Left ventricle myocardium inferior (tissue), 1 donor: ENCODE measurements around the gene KLHDC7B. TPM values are rescaled to one million over a fixed set of nuclear protein-coding genes. Genes with fewer than 3 reads are reported as not detected.

Experiments
- DNase-seq: peaks from one replicate; pipeline ENCODE4 v3.0.0-alpha.2; 2020
- H3K27ac ChIP-seq: fragments of 200-600 bp; replicated peaks from 2 replicates; pipeline ENCODE4 v1.8.0; 2021
- H3K27me3 ChIP-seq: fragments of 200-600 bp; 2 replicates; pipeline ENCODE4 v1.8.0; 2021; ENCODE audit warnings: low read depth
- H3K36me3 ChIP-seq: fragments of 200-600 bp; 2 replicates; pipeline ENCODE4 v1.8.0; 2021
- H3K4me1 ChIP-seq: fragments of 200-600 bp; 2 replicates; pipeline ENCODE4 v1.8.0; 2021
- H3K4me3 ChIP-seq: fragments of 200-600 bp; 2 replicates; pipeline ENCODE4 v1.8.0; 2021; ENCODE audit warnings: mild to moderate bottlenecking, moderate library complexity
- H3K9me3 ChIP-seq: fragments of 200-600 bp; replicated peaks from 2 replicates; pipeline ENCODE4 v1.8.0; 2021
- CTCF ChIP-seq: fragments of 200-600 bp; IDR thresholded peaks from 2 replicates; pipeline ENCODE4 v1.8.0; 2021; ENCODE audit warnings: antibody characterized with exemption, mild to moderate bottlenecking, borderline replicate concordance
- intact Hi-C: fragments of 100-400 bp; cut with micrococcal nuclease; formaldehyde crosslinking; loops from one replicate; pipeline ENCODE4 v1.11.0; 2022
- total RNA-seq: library from RNA; stranded (reverse); fragmentation: NEBNext Ultra II Directional; extraction: Animal tissue kit (Norgen Biotek cat#: 25700); gene quantifications from one replicate; pipeline ENCODE4 v1.2.1, GENCODE V29; 2021
- donor health status: DM: no; HTN: yes; CAD: no; lungs with severe emphysema.

KLHDC7B gene
- total RNA-seq, 1 donor from 2014 or later: not detected

GRCh38 chr22:50502628-50503474 is 42.8 kb upstream of the KLHDC7B start:
- intact Hi-C loops: no loop called here
- no peaks in the 10 kb centered on the region for H3K27me3 ChIP-seq
- DNase-seq: no peak
- H3K4me1 ChIP-seq: peaks cover 26% of the 10 kb centered on the region
- TF ChIP-seq CTCF: no peak
- no peak overlapping the region for H3K4me3 ChIP-seq
- H3K9me3 ChIP-seq: no peaks in the 10 kb centered on the region
- H3K27ac ChIP-seq: no peak overlapping the region
- H3K36me3 ChIP-seq: peaks cover 34% of the 10 kb centered on the region

DNA sequence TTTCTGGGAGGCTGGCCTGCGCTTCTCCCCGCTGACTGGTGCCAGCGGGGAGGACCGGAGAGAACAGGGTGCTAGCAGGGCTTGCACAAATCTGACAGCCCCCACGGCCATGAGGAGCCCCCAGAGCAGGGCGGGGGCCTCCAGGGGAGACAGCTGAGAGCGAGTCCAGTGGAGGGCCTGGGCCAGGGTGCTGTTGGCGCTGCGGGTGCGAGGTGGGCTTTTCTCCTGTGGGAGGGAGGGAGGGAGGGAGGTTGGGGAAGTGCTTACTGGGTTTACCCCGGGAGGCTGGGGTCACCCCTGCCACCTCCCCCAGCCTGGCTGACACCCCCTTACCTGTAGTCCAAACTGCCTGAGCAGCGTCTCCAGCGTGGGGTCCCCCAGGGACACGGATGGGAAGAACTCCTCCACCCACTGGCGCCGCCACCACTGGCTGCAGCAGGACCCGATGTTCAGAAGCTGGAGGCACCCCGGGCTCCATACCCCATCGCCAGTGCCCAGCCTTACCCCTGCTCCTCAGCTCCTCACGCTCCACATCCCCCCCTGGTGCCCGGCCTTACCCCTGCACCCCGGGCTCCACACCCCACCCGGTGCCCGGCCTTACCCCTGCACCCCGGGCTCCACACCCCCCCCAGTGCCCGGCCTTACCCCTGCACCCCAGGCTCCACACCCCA is 42.1 kb upstream of the KLHDC7B start:
- peaks cover 34% of the 10 kb centered on the region for H3K36me3 ChIP-seq
- H3K9me3 ChIP-seq: no peaks in the 10 kb centered on the region
- DNase-seq: no peak
- H3K4me1 ChIP-seq: peaks cover 25% of the 10 kb centered on the region
- TF ChIP-seq CTCF: no peak
- H3K27ac ChIP-seq: no peak overlapping the region
- H3K27me3 ChIP-seq: no peaks in the 10 kb centered on the region
- intact Hi-C loops: no loop called here
- no peak overlapping the region for H3K4me3 ChIP-seq

GRCh38 chr22:50504369-50505211 is 41.1 kb upstream of the KLHDC7B start:
- no peak for TF ChIP-seq CTCF
- peaks cover 32% of the 10 kb centered on the region for H3K4me1 ChIP-seq
- peaks cover 34% of the 10 kb centered on the region for H3K36me3 ChIP-seq
- no peaks in the 10 kb centered on the region for H3K9me3 ChIP-seq
- no peak for DNase-seq
- H3K4me3 ChIP-seq: no peak overlapping the region
- no peak overlapping the region for H3K27ac ChIP-seq
- intact Hi-C loops: no loop called here
- no peaks in the 10 kb centered on the region for H3K27me3 ChIP-seq

- DNase-seq: no peak
Observed at GRCh38 chr22:50505276-50505775, 40.4 kb upstream of the KLHDC7B start.

More at GRCh38 chr22:50505276-50505775, 40.4 kb upstream of the KLHDC7B start:
- no peak for TF ChIP-seq CTCF
- Histone ChIP-seq H3K27ac (no peak overlapping the region), H3K4me3 (no peak overlapping the region), H3K9me3 (no peaks in the 10 kb centered on the region), H3K36me3 (peaks cover 34% of the 10 kb centered on the region), H3K27me3 (no peaks in the 10 kb centered on the region), H3K4me1 (peaks cover 34% of the 10 kb centered on the region)
- intact Hi-C loops: no loop called here
